ENCODE data around the gene WFDC1.

Gene WFDC1

DNA sequence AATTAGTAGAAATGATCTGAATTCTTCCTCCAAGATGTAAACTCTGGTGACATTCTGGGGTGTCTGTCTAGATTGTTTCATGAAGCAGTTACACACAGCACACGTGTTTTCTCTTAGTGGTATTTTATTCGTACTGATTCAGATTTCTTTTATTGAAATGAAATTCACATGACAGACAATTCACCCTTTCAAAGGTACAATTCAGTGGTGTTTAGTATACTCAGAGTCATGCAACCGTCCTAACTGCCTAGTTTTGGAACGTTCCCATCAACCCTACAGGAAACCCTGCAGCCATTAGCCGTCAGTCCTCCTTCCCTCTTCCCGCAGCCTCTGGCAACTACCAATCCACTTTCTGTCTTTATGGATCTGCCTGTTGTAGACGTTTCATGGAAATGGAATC is 8.8 kb downstream of the WFDC1 start:
- DNase-seq: no peak

DNA sequence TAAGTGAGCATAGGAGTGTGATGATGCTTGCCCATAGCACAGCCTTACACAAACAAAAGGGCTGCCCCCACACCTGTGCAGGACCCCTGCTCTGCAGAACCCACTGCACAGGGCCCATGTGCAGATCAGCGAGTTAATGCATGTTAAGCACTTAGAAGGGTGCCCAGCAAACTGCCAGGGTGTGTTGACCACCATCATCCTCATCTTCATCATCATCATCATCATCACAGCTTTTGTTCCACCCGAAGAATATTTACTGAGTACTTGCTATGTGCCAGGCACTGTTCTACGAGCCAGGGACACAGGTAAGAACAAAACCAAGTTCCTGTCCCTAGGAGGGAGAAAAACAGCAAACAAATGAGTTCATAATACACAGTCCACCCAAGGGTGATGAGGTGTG is 11.9 kb downstream of the WFDC1 start:
- no peak for DNase-seq

DNA sequence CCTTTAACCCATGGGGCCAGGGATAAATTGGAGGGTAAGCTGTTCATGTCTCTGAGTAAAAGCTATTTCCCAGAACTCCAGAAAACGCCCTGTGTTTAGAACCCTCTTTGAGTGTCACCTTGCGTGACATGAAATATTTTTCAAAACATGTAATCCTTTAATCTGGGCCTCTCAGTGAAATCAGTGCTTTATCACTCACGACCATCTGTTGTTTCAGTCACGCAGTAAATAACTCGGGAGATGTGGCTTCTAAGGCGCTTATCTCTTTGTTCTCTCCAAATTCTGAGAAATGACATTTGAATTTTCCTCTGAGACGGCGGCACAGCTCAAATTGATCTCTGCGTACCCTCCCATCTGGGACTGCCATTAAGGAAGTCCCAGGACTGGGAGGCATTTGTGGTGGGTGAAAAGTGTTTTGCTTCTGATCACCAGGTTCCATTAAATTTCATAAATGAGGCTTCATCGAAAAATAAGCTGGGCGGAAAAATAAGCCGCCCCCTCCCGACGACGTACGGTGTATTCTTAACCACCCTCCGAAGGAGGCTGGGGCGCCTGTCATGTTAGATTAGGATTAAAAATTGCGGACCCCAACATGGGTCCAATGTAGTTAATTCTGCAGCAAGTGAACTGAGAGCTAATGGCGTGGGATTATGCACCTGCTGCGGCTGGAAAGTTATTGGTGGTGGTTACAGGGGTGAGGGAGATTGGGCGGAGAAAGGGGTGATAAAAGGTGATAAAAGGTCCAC is 12.7 kb downstream of the WFDC1 start:
- DNase-seq: no peak

DNA sequence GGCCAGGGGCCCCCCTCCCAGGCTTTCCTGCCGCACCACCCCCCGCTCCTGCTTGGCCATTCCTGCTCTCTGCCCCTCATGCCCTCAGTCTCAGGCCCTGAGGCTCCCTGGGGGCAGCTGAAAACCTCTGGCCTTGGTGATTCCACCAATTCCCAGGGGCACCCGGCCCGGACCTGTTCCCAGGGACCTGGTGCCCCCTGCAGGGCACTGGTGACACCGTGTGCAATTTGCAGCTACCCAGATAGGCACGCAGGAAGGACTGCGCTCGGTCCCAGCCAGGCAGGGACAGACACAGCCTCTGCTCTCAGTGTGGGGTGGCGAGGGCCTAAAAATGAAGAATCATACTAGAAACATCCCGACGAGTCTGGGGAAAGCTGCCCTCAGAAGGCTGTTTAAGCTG is 13.4 kb downstream of the WFDC1 start:
- peak; percentile 22 for DNase-seq

DNA sequence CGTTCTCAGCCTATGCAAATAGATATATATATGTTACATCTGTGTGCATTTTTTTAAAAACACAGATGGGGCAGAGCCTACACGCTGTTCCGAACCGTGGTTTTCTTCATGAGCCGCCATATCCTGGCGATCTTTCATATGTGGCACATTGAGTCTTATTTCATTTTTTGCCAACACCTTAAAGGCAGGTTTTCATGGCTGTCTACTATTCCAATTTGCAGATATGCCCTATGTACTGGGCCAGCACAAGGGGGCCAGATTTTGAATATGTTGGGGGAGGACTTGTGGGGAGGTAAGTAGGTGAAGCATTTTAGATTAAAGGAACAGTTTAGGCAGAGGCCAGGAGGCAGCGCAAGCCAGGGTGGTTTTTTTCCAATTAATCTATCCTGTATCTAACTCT is 16.0 kb downstream of the WFDC1 start:
- DNase-seq: no peak

DNA sequence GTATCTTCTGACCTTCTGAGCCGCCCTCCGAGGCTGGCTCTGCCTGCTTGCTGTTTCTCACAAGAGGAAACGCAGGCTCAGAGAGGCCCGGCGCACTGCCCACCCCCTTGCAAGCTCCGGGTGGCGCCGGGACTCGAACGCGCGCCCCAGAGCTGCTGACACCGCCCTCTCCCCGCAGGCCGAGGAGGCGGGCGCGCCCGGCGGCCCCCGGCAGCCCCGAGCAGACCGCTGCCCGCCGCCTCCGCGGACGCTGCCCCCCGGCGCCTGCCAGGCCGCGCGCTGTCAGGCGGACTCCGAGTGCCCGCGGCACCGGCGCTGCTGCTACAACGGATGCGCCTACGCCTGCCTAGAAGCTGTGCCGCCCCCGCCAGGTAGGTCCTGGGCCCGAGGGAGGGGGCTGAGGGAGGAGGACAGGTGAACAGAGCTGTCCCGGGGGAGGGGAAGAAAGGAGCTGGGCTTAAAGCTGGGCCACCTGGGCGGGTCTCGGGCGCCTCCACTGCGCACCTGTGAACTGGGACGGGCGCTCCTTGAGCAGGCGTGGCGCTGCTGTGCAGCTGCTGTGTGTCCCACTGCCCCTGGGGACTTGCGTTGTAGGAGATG is 18.2 kb downstream of the WFDC1 start:
- DNase-seq: peak; percentile 90

DNA sequence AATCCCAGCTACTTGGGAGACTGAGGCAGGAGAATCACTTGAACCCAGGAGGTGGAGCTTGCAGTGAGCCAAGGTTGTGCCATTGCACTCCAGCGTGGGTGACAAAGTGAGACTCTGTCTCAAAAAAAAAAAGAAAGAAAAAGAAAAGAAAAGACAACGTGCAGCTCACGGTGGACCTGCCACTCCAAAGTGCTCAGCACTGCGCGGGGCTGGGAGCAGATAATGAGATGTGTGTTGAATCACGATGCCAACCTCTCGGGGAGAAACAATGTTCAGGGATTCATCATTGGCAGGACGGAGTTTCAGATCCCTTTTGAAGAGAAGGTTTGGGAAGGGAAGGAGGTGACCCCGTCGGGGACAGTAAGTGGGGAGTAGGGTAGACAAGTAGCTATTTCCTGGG is 19.2 kb downstream of the WFDC1 start:
- DNase-seq: no peak

DNA sequence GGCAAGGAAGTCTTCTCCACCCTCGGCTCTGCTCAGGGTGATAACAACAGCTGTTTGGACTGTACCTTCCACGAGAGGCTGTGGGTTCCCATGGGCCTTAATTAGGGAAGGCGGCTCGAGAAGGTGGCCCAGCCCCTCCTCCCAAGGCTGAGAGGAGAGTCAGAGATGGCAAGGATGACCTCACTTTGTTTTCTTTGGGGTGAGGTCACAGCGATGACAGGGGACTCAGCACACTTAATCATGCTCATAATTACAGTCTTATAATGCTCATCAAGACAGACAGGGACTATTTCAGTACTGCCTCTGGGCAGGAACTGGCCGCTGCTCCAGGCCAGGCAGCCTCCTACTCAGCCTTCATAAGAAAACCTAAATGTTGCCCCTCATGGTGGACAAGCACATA is 19.7 kb downstream of the WFDC1 start:
- no peak for DNase-seq

DNA sequence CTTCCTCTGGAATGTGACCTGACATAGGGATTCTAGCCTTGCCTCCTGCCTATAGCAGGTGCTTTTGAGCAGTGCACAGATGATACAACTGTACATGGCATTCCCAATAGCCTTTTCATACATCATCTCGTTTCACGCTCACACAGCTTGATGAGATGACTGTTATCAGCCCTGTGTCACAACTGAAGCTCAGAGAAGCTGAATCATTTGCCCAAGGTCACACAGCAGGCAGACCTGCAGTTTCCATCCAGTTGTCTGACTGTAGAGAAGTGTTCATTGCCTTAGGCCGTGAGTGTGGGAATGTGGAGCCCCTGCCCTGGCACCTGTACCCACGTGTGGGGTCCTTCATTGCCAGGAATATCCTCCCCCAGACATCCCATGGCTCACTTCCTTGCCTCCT is 20.1 kb downstream of the WFDC1 start:
- DNase-seq: no peak

DNA sequence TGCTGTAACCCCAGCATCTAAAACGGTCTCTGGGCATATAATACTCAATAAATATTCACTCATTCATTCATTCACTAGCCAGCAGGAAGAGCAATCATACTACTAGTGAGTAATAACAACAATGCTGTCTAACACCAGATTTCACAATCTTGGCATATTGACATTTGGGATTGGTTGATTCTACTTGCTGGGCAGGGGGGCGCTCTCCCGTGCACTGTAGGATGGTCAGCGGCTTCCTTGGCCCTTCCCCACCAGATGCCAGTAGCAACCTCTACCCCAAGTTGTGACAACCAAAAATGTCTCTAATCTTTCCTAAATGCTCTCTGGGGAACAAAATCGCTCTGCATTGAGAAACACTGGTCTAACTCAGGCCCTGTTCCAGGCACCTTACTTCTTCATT is 20.7 kb downstream of the WFDC1 start:
- DNase-seq: no peak

DNA sequence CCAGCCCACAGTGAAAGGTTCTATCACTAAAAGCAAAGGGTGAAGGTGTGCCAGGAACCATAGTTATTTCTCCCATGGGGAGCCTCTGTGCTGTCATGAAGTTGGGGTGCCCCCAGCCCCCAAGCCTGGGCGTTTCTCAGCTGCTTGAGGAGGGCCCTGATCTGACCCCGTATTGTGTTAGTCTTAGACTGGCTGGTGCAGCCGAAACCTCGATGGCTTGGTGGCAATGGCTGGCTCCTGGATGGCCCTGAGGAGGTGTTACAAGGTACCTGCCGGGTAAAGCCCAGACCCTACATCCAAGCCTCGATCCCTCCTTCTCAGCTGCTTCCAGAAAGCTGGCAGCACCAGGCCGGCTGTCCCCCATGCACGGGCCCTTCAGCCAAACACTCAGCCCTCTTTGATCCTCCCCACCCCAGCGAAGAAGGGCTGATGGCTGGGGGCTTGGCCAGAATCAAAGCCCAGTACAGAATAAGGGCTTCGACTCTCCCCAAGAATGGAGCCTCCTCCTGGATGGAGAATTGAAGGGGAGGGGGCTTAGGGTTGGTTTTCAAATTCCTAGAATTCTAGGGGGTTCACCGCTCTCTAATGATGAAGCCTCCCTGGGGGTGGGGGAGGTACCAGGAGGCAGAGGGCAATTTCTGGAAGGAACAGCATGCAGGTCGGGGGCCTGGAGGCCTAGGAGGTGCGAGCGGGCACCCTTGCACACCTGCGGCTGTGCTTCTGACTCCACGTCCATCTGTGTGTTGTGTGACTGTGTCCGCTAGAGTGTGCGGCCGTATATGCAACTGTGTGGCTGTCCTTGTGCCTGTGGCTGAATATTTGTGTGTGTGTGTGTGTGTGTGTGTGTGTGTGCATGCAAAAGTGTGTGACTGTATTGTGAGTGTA is 23.7 kb downstream of the WFDC1 start:
- no peak for DNase-seq

DNA sequence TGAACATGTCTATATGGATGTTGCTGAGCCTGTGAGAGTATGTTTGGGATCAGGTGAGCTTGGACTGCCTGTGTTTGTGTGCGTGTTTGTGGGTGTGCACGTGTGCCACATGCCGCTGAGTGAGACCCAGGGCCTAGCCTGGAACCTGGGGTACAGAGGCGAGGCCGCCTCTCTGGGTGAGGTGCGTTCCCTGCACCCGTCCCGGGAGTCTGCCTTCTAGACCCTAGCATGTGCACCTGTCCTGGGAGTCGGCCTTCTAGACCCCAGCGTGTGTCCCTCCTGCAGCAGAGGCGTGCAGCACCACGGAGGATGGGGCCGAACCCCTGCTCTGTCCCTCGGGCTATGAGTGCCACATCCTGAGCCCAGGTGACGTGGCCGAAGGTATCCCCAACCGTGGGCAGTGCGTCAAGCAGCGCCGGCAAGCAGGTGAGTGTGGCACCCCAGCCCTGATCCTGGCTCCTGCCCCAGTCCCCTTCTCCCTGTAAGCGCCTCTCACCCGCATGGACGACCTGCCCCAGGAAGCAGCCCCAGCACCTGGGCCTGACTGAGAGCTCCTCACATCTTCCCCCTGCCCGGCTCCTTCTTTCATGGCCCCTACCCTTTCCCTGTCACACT is 24.6 kb downstream of the WFDC1 start:
- no peak for DNase-seq

DNA sequence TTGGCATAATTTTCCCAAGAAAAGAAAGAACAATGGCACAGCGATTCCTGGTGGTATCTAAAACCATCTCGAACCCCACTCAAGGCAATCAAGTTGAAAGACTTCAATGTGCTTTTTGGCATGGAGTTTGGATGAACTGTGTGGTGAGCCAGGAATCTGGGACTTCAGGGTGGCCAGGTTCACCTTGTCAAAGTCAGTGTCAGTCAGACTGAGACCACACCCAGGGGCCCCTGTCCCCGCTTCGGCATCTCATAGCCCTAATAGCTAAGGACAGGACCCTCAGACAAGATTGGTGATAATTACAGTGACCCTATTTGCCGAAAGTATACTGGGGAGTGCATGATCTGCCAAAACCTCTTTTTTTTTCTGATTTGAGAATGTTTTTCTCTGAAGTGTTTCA is 25.8 kb downstream of the WFDC1 start:
- DNase-seq: no peak

DNA sequence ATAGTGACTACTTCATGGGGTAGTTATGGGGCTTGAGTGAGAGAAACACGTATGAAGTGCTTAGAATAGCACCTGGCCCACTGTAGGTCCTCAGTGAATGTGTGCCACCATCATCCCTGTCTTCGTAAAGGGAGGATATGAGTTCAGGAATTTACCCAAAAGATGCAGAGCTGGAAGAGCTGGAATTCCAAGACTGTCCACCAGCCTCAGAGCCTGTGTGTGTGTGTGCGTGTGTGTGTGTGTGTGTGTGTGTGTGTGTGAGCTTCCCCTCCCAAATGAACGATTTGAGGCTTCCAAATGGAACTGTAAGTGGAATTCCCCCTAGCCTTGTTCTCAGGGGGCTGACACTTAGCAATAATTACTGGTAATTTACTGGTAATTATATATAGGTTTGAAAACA is 27.3 kb downstream of the WFDC1 start:
- DNase-seq: no peak

DNA sequence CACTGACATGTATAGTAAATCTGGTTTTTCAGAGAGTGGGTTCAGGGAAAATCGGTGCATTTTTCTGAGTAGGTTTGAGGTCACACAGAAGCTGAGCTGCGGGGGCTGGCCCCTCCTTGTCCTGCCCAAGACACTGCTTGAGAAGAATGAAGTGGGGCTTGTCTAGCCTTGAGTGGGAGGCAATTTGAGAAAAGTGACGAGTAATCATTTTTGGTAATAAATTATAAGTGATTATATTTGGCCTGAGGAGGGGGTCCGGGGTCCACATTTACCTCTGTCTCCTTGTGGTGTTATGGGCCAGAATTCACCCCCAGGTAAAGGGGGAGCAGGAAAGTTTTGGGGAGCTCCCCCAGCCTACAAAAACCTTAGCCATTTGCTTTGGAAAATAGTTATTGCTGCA is 28.1 kb downstream of the WFDC1 start:
- no peak for DNase-seq

DNA sequence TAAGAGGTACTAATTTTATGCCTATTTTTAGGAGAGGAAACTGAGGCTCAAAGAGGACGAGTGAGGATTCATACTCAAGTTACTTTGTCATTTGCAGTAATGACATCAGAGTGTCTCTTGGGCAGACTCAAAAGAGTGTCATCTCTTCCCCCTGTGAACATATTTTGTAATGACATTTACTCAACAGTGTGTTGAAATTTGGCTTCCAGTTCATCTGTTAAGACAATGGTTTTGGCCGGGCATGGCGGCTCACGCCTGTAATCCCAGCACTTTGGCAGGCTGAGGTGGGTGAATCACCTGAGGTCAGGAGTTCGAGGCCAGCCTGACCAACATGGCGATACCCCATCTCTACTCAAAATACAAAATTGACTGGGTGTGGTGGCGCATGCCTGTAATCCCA is 28.9 kb downstream of the WFDC1 start:
- no peak for DNase-seq

DNA sequence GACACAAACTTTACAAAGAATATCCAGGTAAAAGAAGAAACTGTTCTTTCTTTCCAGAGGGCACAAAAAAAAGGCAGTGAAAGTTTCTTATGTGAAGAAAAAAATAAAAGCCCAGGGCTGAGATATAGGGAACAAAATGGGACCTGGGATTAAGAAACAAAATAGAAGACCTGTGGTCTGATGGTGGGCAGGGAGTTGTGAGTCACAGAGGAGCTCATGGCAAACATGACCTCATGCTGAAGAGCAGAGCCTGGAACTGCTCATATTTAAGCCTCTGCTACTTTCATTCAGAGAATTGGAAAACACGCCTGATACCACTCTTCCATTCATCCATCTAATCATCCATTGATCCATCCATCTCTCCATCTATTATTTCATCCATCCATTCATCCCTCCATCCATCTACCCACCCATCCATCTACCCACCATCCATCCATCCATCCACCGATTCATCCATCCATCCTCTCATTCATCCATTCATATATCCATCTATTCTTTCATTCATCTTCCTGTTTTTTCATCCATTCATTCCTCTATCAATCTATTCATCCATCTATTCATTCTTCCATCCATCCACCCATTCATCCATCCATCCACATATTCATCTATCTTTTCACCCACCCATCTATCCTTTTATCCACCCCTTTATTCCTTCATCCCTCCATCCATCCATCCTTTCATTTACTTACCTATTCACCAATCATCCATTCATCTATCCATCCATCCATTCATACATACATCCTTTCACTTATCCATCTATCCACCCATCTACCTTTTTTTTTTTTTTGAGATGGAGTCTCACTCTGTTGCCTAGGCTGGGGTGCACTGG is 30.0 kb downstream of the WFDC1 start:
- no peak for DNase-seq

DNA sequence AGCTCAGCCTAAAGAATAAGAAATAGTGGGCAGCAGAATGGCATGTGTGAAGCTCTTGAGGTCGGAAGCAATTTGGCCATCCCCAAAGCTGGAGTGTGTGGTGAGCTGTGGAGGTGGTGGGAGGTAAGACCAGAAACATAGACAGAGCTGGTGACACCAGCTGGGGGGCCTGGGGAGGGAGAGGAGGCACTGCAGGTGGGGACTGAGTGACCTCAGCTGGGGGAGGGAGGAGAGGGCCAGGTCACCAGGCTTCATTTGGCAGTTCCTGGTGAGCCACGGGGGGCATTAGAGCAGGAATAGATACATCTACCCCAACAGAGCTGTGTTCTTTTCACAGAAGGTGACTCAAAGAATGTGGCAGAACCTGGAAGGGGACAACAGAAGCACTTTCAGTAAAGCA is 31.9 kb downstream of the WFDC1 start:
- DNase-seq: no peak

DNA sequence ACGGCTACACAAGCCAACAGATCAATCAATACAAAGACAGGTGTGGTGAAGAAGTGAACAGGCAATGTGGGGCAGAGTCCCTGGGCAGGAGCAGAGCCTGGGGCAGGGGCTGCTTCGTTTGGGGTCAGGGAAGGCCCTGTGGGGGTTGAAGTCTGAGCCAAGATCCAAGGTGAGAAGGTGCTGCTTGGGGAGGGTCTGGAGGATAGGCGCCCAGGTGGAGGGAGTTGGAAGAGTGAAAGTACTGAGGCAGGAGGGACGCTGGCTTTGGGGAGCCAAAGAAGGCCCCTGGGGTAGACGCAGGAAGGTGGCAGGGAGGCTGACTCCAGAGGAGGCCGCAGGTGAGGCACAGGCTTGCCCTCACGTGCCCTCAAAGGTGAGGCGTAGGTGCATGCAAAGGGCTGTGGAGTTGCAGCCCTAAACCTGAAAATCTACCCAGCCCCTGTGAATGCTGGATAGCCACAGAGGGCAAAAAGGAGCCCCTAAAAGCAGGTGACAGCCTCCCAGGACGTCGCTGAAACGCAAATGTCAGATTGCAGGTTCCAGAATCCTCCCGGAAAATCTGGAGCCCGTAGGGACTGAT is 33.3 kb downstream of the WFDC1 start:
- DNase-seq: no peak

DNA sequence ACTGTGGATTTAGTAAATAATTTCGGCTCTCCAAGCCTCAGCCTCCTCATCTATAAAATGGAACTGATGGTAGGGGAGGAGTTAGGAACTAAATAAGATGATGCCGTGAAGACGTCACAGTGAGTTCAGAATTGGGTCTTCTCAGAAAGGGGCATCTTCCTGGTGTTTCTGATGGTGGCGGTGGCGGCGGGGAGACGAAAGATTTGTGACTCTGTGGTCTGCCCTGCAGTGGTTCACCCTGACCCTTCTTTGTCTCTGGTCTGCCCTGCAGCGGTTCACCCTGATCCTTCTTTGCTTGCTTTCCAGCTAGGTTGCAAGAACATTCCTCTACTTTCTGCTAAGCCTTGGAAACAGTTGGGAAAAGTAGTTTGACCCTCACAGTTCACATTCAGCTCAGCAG is 34.3 kb downstream of the WFDC1 start:
- DNase-seq: no peak

DNA sequence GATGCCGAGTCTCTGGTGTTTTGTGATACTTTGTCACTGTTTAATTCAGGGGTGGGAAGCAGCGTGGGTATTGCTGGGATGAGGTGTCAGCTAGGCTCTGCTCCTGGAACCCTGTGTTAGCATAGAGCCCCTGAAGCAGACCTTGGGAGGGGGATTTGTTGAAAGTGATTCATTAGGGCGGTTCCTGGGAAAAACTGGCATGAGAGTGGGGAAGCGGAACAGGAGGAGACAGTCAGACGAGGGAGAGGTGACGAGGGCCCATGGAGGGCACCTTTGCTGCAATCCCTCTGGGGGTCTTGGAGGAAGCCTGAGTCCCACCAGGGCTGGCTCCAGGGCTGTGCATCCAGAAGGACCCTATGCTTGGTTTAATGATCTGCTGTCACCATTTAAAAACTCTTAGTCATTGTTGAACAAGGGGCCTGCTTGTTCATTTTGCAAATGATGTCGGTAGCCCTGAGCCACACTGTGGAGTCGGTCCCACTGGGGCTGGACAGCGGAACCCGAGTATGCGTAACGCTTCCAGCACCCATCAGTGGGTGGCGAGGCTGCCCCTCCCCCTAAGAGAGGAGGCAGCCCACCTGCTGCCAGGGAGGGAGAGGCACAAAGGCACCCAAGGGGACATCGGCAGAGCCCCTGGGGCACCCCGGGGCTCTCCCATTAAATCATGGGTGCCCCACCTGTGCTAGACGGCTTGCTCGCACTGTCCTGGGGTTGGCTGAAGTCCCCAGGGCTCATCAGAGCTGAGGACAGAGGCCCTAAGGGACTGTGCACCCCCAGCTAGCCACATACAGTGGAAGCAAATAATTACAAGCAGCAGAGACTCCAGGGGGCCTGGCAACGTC is 35.4 kb downstream of the WFDC1 start:
- DNase-seq: no peak

Measured in NCI-H2171 (cell line).